Mucosa of descending colon (tissue), 3 donors: ENCODE results near the gene SERPINF2. TPM values are rescaled to one million over a fixed set of nuclear protein-coding genes. Genes with fewer than 3 reads are reported as not detected.
"Not testable (repeated sequence)": the region's sequence is repeated elsewhere in the genome, so short reads cannot be mapped to it uniquely, and the experiment has no call there.

Experiments used
- ATAC-seq: fragments of 200-7000 bp; cut with Tn5 transposase; one replicate; pipeline ENCODE4 v1.9.1; 2020; ENCODE audit warnings: mild to moderate bottlenecking, moderate library complexity
- DNase-seq, 3 donors: peaks; one replicate each; pipeline ENCODE4 v3.0.0-alpha.2; 2020
- H3K36me3 ChIP-seq: fragments of 200-600 bp; one replicate; pipeline ENCODE4 v1.8.0; 2021; ENCODE audit warnings: low read depth, mild to moderate bottlenecking
- H3K4me1 ChIP-seq: fragments of 200-600 bp; one replicate; pipeline ENCODE4 v1.8.0; 2021; ENCODE audit warnings: low read depth, mild to moderate bottlenecking
- H3K4me3 ChIP-seq: fragments of 200-600 bp; one replicate; pipeline ENCODE4 v1.8.0; 2021; ENCODE audit warnings: mild to moderate bottlenecking
- H3K9me3 ChIP-seq: fragments of 200-600 bp; one replicate; pipeline ENCODE4 v1.8.0; 2021; ENCODE audit warnings: mild to moderate bottlenecking
- CTCF ChIP-seq: fragments of 200-600 bp; IDR thresholded peaks from one replicate; pipeline ENCODE4 v1.8.0; 2022; ENCODE audit warnings: antibody characterized with exemption, mild to moderate bottlenecking
- intact Hi-C, 2 donors: fragments of 100-400 bp; cut with DNase I in 1 of 2; cut with micrococcal nuclease in 1 of 2; formaldehyde crosslinking; loops; one replicate each; pipeline versions ENCODE4 v1.11.0 to v1.11.1; 2022; cut with DNase I, micrococcal nuclease
- total RNA-seq, 3 donors: library from RNA; stranded (reverse); fragmentation: NEBNext Ultra II Directional in 2 of 3; extraction: Animal tissue kit (Norgen Biotek cat#: 25700) in 2 of 3; gene quantifications; one replicate each; pipeline versions ENCODE4 v1.2.1 to v1.2.4, GENCODE V29; 2021 to 2023
- donor health status: DM: no; HTN: no; CAD: no; lungs with moderate emphysema.
- donor health status: DM: no; HTN: no; CAD: no.
- donor health status: DM: no; HTN: yes; CAD: no.

The SERPINF2 gene
- total RNA-seq, 3 donors from 2014 or later: 0.78 to 8.2 (median 2.9) TPM

- H3K36me3 ChIP-seq: no peaks in the 10 kb centered on the region
- DNase-seq (no peak), ATAC-seq (no peak)
- no peaks in the 10 kb centered on the region for H3K4me1 ChIP-seq
- no peaks in the 10 kb centered on the region for H3K9me3 ChIP-seq
- intact Hi-C loops: no loop called here
- TF ChIP-seq CTCF: no peak
- H3K4me3 ChIP-seq: no peak overlapping the region
These were observed 37.7 kb upstream of the SERPINF2 start for GRCh38 chr17:1705004-1705403.

- intact Hi-C loops: no loop called here
- DNase-seq (no peak), ATAC-seq (no peak)
- Histone ChIP-seq H3K9me3 (no peaks in the 10 kb centered on the region), H3K4me1 (peaks cover 9% of the 10 kb centered on the region), H3K36me3 (peaks cover 6% of the 10 kb centered on the region), H3K4me3 (no peak overlapping the region)
- TF ChIP-seq CTCF: no peak
These were observed 35.6 kb upstream of the SERPINF2 start for GRCh38 chr17:1707107-1707506.

GRCh38 chr17:1708791-1709346, 33.8 kb upstream of the SERPINF2 start:
- intact Hi-C loops, DNase-seq, ATAC-seq: not testable (repeated sequence)

GRCh38 chr17:1709403-1709951, 33.2 kb upstream of the SERPINF2 start:
- intact Hi-C loops: no loop called here
- no peak for TF ChIP-seq CTCF
- Histone ChIP-seq H3K4me3 (peak overlapping the region; percentile 70), H3K9me3 (no peaks in the 10 kb centered on the region), H3K4me1 (peaks cover 28% of the 10 kb centered on the region), H3K36me3 (peaks cover 9% of the 10 kb centered on the region)
- ATAC-seq: peak; percentile 8
- no peak for DNase-seq

More at GRCh38 chr17:1708791-1709346, 33.8 kb upstream of the SERPINF2 start:
- H3K9me3 ChIP-seq, H3K36me3 ChIP-seq, H3K4me3 ChIP-seq: not testable (repeated sequence)
- peaks cover 23% of the 10 kb centered on the region for H3K4me1 ChIP-seq

GRCh38 chr17:1709971-1710806, 32.5 kb upstream of the SERPINF2 start, which contains the start of gene TLCD2:
TLCD2 (minus strand) TSS chr17:1710377; CDS start chr17:1710242, 135 bp downstream.
- Histone ChIP-seq H3K9me3 (no peaks in the 10 kb centered on the region), H3K4me1 (peaks cover 34% of the 10 kb centered on the region), H3K4me3 (peak within 1 kb of the TSS; percentile 70), H3K36me3 (peaks cover 9% of the 10 kb centered on the region)
- intact Hi-C loops: no loop called here
- ATAC-seq: peak; percentile 74
- no peak for TF ChIP-seq CTCF
- peak; percentile 94 to 96 (median 95) for DNase-seq
